ENCODE data around the gene MAP3K5. TPM values are rescaled to one million over a fixed set of nuclear protein-coding genes. Genes with fewer than 3 reads are reported as not detected.
A peak's percentile ranks its signal among the peaks of the same experiment; 100 is the strongest.

MAP3K5 gene
- total RNA-seq, 4 donors from 2014 or later, result 19.4 to 36.1 (median 21.1) TPM

- H3K27ac ChIP-seq, result peak overlapping the region; percentile 59
- H3K27me3 ChIP-seq, result no peaks in the 10 kb centered on the region
- peaks cover 36% of the 10 kb centered on the region for H3K4me1 ChIP-seq
- 33% methylated on average over 3 of the region's 3 CpGs for WGBS
- TF ChIP-seq POLR2AphosphoS5 (IDR thresholded peaks at IDR 0.05) (no peak), EP300 (IDR thresholded peaks at IDR 0.05) (no peak), POLR2A (IDR thresholded peaks at IDR 0.05) (no peak), CTCF (IDR thresholded peaks at IDR 0.05) (no peak)
- H3K36me3 ChIP-seq, result peaks cover under 1% of the 10 kb centered on the region
- H3K9me3 ChIP-seq, result no peaks in the 10 kb centered on the region
- no peak for DNase-seq (ENCODE audit: low spot score in 2 of 2)
- H3K4me3 ChIP-seq, result no peak overlapping the region
Observed at GRCh38 chr6:136608991-136609390, 183.3 kb downstream of the MAP3K5 start.

DNA sequence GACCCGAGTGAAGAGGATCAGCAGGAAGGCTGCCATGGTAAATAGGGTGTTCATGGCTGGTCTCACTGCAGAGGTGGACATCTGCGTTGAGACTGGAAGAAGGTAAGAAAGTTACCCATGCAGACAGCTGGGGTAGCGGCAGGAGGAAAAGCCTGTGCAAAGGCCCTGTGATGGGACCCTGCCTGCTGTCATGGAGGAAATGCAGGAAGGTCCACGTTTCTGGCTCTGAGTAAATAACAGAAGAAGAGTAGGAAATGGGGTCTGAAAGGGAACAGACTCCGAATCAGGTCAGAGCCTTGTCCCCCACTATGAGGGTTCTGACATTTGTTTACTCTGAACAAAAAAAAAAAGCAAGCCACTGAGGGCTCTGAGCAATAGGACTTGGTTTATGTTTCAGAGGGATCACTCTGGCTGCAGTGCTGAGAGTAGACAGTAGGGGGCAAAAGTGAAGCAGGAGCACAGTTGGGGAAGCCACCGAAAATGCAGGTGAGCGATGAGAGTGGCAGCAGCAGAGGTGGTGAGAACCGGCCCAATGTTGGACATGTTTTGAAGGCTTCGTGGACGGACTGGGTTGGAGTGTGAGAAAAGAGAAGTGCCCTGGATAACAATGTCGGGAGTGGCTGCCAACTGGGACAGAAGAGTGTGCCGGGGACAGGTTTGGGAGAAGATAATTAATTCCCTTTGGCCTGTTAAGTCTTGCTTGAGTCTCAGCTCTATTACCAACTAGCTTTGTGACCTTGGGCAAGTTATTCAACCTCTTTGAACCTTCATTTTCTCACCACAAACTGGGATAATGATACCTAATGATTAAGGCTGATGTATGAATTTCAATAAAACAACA, 184.1 kb downstream of the MAP3K5 start:
- H3K27ac ChIP-seq, result peak overlapping the region; percentile 59
- peak in 1 of 2 donors; percentile 76 for DNase-seq (ENCODE audit: low spot score in 2 of 2)
- H3K4me3 ChIP-seq, result no peak overlapping the region
- no peaks in the 10 kb centered on the region for H3K27me3 ChIP-seq
- WGBS, result 61% methylated on average over 12 of the region's 12 CpGs
- peaks cover 6% of the 10 kb centered on the region for H3K36me3 ChIP-seq
- TF ChIP-seq POLR2A (IDR thresholded peaks at IDR 0.05) (no peak), EP300 (IDR thresholded peaks at IDR 0.05) (no peak), CTCF (IDR thresholded peaks at IDR 0.05) (peak; percentile 70 to 88), POLR2AphosphoS5 (IDR thresholded peaks at IDR 0.05) (no peak)
- H3K4me1 ChIP-seq, result peaks cover 36% of the 10 kb centered on the region
- no peaks in the 10 kb centered on the region for H3K9me3 ChIP-seq

DNA sequence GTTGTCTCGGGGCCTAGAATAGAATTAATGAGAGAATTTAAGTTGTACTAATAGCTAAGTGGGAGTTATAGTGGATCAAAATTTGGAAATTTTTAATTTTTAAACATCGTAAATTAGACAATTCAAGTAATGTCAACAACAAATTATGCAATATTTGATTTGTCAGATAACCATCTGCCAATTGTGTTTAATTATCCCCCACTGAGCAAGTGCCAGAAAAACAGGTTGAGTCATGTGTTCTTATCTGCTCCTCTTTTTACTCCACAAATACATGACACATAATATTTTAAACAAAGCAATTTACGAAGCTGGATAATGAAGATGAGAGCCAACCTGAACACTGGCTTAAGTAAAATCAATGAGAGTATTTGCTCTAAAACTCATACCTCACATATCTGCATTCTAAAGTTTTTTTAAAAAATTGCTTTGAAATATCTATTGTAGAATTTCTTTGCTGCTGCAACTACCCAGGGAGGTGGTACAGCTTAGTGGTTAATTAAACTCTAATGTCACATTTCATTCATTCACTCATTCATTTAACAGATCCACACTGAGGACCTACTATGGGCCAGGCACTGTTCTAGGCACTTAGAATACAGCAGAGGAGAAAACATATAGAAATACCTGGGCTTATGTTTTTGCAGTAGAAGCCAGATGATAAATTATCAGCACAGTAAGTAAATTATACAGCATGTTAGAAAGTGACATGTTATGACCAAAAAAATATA, 184.9 kb downstream of the MAP3K5 start:
- TF ChIP-seq EP300 (IDR thresholded peaks at IDR 0.05) (no peak), POLR2AphosphoS5 (IDR thresholded peaks at IDR 0.05) (no peak), CTCF (IDR thresholded peaks at IDR 0.05) (no peak), POLR2A (IDR thresholded peaks at IDR 0.05) (no peak)
- no peaks in the 10 kb centered on the region for H3K9me3 ChIP-seq
- 64% methylated on average over 3 of the region's 3 CpGs for WGBS
- H3K4me3 ChIP-seq, result no peak overlapping the region
- peaks cover 36% of the 10 kb centered on the region for H3K4me1 ChIP-seq
- no peaks in the 10 kb centered on the region for H3K27me3 ChIP-seq
- no peak for DNase-seq (ENCODE audit: low spot score in 2 of 2)
- H3K36me3 ChIP-seq, result peaks cover 6% of the 10 kb centered on the region
- H3K27ac ChIP-seq, result peak overlapping the region; percentile 59

DNA sequence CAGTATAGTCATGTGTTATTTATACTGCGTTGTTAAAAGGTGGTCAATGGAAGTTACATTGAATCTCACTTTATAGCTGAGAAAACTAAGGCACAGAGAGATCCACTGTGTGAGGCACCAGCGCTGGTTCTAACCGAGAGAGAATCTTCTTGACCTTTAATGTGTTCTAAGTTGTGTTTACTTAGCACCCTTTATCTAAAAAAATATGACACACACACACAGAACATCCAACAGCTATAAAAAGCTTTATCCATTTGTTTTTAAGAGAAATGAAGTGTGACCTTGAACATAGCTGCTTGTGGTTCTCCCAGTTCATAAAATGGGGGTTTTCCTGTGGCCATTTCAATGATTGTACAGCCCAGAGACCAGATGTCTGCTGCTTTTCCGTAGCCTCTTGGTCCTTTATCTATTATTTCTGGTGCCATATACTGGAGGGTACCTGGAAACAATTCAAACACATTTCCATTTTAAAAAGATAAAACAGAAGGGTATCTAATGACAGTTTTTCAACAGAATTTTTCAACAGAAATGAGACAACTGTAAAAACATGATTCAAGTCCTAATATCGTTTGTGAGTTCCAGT, 187.3 kb downstream of the MAP3K5 start:
- Histone ChIP-seq H3K4me1 (peaks cover 29% of the 10 kb centered on the region), H3K9me3 (no peaks in the 10 kb centered on the region), H3K36me3 (peaks cover 6% of the 10 kb centered on the region), H3K27me3 (no peaks in the 10 kb centered on the region), H3K27ac (no peak overlapping the region), H3K4me3 (no peak overlapping the region)
- DNase-seq (ENCODE audit: low spot score in 2 of 2), result no peak
- WGBS, result 78% methylated on average over 5 of the region's 5 CpGs
- TF ChIP-seq EP300 (IDR thresholded peaks at IDR 0.05), result no peak
- no peak for TF ChIP-seq POLR2A (IDR thresholded peaks at IDR 0.05)
- no peak for TF ChIP-seq CTCF (IDR thresholded peaks at IDR 0.05)
- no peak for TF ChIP-seq POLR2AphosphoS5 (IDR thresholded peaks at IDR 0.05)

Measured in suprapubic skin (tissue), 4 donors.